GM18520 (cell line): ENCODE data around the gene SLC6A9.

ENCODE experiments used
- ATAC-seq: cut with Tn5 transposase; IDR thresholded peaks from one replicate; pipeline ENCODE4 v1.9.1; 2021; ENCODE audit not compliant: unreplicated experiment

Gene SLC6A9

DNA sequence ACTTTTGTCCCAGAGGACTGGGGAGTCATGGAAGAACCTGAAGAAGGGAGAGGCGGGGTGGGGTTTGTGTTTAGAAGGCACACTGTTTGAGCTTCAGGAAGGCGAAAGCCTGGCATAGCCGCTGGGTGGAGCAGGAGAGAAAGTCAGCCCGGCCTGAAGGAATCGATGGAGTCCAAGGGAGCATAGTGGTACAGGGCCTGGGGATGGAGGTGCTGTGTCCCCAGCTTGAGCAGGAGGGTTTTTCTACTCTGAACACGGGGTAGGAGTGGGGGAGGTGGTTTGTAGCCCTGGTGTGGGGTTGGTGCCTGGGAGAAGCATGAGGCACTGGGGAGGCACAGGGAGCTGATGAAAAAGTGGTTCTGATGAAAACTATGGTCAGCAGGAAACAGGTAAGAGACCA, 44.5 kb downstream of the SLC6A9 start:
- ATAC-seq, result no peak

DNA sequence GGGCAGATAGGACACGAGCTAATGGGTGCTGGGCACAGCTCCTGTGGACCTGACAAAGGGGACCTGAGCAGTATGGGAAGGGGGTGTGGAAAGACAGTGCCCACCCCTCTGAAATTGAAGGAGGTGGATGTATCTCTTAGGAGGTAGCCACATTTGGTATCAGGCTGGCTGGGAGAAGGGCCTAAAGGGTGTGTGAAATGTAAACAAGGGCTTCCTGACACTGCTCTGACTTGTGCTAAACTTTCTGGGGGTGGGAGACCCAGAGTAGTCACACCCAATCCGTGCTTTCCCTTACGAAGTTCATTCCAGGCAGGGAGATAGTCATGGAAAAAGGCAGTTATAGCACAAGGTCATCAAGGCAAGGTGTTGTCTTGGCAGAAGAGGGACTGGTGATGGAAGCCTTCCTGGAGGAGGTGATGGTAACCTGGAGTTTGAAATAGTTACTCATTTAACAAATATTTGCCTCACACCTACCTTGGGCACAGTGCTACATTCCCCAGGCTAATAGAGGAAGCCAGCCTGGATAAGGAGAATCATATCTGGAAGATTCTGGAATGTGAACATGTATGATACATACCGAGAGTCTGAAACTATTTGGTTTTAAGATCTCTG, 45.2 kb downstream of the SLC6A9 start:
- ATAC-seq, result no peak

DNA sequence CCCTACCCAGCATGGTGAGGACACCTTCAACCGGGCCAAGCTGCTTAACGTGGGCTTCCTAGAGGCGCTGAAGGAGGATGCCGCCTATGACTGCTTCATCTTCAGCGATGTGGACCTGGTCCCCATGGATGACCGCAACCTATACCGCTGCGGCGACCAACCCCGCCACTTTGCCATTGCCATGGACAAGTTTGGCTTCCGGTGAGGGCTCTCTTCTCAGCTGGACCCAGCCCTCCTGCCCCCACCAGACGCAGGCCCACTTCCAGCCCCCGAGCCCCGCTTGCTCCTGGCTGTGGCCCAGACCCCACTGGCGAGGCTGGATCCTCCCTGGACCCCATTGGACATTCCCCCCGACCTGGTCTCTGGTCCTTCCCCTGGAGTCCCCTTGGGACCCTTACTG, 46.4 kb downstream of the SLC6A9 start:
- no peak for ATAC-seq

DNA sequence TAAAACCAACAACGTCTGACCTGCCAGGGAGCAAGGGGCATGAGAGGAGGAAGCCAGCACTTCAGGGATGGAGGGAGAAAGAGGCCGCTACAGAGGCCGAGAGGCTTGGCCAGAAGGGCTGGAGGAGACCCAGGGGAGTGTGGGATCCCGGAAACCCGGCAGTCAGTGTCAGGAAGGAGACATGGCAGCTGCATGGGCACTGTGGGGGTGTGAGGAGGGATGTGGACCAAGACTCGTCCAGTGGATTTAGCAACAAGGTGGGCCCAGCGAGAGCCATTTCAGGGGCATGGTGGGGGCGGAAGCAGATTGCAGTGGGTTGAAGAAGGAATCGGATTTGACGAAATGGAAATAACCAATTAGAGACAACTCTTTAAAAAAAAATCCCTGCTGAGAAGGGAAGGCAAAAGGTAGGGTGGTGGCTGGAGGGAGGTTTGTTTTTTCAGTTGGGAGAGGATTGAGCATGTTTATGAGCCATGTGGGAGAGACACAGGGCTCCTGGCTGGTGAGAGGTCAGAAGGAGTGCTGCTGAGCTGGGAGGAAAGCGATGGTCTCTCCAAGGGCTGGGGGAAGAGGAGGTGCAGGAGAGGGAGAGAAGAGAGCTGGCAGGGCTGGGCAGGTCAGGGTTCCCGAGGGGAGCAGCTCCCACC, 47.9 kb downstream of the SLC6A9 start:
- ATAC-seq, result no peak

DNA sequence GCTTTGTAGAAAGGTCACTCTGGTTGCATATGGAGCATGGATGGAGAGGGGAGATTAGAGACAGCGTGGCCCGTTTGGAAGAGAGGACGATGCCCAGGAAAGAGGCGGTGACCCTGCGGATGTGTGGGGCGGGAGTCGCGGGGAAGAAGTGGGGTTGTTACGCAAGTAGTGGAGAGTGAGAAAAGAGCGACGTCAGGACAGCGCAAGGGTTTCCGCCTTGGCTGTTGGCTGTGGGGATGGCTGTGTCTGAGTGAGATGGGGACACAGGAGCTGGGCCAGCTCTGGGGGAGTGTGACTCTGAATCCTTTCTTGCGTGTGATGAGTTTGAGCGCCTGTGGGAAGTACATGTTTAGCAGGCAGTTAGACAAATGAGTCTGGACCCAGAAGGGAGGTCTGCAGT, 48.5 kb downstream of the SLC6A9 start:
- ATAC-seq, result no peak

DNA sequence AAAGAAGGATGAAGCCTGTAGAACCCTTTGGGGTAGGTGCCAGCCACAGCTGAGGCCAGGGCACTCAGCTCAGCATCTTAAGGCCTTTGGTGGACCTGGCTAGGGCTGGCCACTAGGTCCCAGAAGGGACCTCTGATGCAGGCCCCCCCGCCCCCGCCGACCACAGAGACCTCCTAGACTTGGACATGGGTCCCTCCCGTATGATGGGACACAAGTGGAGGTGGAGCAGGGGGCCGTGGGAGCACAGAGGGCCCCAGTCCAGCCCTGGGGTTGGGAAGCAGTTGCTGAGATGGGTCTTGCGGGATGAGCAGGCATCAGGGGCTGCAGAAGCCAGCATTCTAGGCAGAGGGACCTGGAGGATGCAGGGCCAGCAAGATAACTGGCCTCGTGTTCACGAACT, 49.0 kb downstream of the SLC6A9 start:
- ATAC-seq, result no peak

DNA sequence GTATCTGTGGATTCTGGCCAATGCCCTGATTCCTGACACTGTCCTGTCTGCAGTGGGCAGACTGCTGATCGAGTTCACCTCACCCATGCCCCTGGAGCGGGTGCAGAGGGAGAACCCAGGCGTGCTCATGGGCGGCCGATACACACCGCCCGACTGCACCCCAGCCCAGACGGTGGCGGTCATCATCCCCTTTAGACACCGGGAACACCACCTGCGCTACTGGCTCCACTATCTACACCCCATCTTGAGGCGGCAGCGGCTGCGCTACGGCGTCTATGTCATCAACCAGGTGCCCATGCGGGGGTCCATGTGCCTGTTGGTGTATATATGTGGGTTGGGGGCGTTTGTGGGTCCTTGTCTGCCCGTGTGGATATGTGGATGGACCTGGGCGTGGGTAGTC, 49.6 kb downstream of the SLC6A9 start:
- ATAC-seq, result no peak

DNA sequence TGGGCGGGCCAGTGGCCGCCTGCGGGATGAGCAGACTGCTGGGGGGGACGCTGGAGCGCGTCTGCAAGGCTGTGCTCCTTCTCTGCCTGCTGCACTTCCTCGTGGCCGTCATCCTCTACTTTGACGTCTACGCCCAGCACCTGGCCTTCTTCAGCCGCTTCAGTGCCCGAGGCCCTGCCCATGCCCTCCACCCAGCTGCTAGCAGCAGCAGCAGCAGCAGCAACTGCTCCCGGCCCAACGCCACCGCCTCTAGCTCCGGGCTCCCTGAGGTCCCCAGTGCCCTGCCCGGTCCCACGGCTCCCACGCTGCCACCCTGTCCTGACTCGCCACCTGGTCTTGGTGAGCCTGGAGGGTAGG, 50.1 kb downstream of the SLC6A9 start:
- no peak for ATAC-seq

DNA sequence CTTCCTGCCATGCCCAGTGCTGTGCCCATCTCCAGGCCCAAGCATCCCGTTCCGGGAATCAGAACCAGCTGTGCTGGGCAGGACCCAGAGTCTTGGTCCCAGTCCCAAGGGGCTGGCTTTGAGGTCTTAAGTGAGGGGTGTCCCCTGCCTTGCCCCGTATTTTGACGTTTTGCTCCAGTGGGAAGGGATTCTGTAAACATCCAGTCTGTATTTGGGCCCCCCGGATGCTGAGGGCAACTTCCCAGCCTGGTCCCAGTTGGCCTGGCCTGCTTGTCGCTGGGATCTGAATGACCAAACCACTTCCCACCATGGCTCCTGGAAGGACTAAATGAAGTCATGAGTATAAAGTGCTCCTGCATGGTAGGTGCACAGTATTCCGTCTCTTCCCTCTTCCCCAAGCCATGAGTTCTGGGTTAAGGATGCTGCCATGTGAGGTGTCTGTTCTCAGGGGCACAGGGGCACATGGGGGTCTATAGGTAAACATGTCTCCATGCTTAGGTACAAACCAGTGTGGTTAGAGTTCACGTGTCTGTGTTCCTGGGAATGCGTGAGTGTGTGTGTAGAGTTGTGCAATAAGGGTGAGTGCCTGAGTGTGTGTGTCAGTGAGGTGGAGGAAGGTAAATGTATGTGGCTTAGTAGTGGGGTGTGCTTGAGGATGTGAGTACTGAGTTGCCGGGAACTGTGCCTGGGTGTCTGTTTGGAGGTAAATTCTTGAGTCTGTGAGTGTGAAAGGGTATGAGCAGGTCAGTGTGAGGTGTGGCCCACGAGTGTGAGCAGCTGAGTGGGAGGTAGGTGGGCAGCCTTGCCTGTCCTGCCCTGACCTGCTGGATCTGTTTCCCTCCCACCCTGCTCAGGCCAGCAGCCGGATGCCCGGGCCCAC, 50.8 kb downstream of the SLC6A9 start:
- ATAC-seq, result no peak

DNA sequence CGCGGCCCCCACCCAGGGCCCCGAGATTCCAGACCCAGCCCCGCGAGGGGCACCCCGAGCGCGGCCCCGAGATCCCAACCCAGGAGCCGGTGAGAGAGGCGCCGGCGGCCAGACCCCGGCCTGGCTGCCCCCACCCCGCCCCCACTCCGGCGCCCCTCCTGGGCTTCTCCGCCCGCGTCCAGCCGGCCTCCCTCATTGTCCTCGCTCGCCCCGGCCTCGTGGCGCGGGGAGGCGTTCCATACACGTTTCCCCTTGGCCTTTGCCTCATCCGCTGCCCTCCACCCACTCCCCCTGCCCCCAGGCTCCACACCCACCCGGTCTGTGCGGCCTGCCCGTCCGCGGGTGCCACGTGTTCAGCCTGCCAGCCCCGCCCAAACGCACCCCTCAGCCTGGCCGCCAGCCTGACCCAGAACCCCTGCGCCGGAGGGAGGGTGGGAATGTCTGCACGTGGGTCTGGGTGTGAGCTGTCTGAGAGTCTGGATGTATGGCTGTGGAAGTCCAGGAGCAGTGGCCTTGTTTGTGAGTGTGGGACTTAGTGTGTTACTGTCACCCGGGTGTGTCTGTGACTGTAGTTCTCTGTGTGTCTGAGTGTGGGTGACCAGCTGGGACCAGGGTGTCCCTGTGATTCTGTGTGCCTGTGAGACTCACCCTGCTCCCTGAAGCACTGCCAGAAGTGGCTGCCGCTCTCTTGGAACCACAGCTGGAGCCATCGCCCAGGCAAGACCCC, 51.6 kb downstream of the SLC6A9 start:
- no peak for ATAC-seq

DNA sequence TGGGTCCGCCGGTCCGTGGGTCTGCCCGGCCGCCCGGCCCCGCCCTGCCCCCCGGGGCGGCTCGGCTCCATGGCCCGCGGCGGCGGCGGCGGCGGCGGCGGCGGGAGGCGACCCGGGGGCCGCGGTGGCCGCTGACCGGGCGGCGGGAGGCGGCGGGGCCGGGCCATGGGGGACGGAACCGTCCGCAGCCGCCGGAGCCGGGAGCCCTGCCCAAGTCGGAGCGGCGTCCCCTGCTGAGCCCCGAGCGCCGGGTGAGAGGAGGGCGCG, 52.1 kb downstream of the SLC6A9 start:
- no peak for ATAC-seq

DNA sequence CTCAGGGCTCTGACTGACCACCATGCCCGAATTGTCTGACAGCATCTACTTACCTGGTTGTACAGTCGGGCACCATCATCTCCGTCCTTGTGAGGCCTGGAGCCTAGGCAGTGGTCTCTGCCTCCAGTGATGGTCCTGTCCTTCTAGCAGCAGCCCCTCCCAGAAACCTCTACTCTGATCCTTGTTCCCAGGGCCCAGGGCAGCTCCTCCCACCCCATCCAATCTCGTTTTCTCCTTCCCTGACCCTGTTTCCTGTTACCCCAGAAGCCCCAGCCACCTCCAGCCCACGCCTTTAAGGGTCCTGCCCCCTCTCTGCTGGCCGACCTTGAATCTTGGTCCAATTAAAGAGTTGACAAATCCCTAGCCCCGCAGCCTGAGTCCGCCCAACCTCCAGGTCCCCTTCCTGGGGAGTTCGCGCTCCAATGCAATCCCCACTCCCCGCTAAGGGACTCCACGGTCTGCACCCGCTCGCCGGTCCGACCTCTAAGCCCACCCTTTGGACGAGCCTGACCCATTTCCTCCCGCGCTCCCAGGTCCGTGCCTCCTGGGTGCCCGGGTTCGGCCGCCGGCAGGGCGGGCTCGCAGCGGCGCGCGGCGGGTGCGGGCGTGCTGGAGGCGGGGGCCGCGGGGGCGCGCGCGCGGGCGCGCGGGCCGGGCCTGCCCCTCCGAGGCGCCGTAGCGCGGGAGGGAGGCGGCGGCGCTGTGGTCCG, 52.6 kb downstream of the SLC6A9 start, which contains the start of gene B4GALT2:
B4GALT2 (plus strand) TSS at position 660 of the 710 bp plus-strand sequence. CDS start 1,951 bp downstream, outside the sequence.
- no peak for ATAC-seq

DNA sequence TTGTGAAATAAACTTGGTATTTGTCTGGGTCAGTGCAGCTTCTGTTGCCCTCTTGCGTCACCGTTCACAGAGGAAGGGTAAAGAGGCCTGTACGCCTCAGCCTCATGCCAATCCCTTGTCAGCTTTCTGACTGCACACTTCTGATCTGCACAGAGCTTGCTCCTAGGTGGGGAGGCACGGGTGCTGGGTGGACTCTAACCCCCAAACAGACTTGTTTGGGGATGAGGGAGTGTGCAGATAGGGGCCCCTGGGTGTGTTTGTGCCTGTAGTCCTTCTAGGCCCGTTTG, 53.1 kb downstream of the SLC6A9 start:
- no peak for ATAC-seq

DNA sequence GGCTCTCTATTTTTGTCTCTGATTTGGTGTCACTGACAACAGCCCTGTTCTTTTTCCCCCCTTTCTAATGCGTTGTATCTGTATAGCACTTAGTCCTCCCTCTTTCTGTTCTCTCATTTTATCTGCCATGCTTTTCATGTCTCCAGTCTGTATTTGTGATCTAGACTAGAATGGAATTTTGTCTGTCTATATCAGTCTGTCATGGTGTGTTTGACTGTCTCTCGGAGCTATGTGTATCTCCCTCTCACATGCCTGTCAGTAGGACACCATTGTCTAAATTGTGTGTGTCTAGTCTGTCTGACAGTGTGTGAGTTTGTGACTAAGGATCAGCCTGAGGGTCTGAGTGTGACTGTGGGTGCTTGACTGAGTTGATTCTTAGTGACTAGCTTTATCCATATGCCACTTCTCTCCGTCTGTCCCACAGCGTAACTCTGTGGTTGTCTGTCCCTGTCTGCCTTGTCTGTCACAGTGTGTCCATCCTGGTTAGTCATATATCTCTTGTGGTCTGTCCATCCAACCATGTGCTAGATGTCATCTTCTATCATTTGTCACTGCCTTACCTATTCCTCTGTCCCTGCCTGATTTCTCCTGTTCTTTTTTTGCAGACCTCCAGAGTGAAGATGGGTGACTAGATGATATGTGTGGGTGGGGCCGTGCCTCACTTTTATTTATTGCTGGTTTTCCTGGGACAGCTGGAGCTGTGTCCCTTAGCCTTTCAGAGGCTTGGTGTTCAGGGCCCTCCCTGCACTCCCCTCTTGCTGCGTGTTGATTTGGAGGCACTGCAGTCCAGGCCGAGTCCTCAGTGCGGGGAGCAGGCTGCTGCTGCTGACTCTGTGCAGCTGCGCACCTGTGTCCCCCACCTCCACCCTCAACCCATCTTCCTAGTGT, 53.6 kb downstream of the SLC6A9 start:
- ATAC-seq, result no peak

DNA sequence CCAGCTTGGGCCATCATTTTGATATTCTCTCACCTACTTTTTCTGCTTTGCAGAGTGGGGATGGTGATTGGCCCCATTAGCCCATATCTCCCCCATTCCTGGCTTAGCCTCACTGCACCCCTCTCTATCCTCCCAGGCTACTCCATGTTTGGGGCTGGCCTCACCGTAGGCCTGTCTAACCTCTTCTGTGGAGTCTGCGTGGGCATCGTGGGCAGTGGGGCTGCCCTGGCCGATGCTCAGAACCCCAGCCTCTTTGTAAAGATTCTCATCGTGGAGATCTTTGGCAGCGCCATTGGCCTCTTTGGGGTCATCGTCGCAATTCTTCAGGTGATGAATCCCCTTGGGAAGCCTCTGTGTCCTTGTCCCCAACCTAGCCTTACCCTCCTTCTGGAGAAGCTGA, 54.4 kb downstream of the SLC6A9 start:
- ATAC-seq, result no peak

DNA sequence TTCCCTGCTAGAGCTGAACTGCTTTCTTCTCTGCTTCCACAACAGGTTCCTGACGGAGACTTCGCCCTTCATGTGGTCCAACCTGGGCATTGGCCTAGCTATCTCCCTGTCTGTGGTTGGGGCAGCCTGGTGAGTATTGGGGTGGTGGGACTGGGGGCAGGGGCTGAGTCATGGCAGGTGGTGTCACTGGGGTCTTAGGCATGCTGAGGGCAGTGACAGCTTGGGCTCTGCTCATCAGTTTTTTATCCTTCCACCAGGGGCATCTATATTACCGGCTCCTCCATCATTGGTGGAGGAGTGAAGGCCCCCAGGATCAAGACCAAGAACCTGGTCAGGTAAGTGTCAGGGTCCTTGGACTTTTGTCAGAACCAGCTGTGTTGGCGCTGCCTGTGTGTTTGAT, 55.2 kb downstream of the SLC6A9 start:
- no peak for ATAC-seq

DNA sequence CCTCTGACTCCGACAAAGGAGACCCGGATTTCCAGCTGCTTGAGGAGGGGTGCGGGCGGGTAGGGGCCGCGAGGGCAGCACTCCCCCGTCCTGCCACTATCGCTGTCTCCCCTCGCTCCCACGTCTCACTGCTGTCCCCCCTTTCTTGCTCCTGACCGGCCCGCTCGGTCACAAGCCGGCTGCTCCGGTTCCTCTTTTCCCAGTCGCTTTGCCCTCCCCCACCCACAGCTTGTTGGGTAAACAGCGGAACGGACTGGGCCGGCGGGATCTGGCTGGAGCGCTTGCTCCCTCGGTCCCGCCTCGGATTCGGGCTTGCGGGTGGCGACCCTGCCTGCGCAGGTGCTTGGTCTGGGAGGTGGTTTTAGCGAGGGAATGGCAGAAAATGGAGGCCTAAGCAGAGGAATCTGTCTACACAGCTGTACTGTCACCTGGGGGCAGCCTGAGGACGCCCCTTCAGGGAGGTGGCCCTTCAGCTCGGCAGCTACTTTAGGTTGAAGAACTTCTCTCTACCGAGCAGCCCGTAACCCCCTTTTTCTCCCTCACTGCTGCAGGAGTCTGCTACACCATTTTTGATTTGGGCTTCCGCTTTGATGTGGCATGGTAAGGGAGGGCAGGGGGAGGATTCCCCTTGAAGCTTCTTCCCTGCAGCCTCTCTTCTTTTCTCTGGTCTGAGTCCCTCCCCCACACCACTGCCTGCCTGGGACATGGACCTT, 55.9 kb downstream of the SLC6A9 start:
- ATAC-seq, result no peak

DNA sequence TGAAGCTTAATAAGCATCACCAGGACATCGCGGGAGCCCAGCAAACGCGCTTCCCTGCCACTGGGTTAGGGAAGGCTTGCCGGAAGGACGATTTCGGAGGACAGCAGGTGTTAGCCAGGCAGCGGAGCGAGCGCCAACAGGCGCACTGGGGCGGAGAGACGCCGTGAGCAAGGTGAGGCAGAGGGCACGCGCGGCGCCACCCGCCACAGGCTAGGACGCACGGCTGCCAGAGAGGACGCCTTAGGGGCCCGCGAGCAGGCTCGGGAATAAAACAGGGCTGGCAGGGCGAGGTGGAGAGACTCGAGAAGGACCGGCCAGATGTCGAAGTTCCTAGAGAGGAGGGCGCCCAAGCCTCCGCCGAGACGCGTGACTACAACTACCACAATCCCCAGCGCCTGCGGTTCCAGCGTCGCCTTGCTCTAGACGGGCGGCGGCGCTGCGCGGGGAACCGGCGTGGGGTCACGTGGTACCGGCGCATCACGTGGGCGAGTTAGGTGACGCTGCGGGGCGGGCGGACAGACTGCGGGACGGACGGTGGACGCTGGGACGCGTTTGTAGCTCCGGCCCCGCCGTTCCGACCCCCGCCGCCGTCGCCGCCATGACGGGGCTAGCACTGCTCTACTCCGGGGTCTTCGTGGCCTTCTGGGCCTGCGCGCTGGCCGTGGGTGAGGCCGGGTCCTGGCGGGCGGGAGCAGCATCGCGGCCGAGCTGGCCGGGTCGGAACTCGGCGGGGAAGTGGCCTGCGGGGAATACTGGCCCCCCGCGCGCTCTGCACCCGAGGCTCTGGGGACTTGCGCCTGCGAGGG, 56.6 kb downstream of the SLC6A9 start, which contains the start of gene ATP6V0B:
ATP6V0B (plus strand) TSS at position 518 of the 806 bp plus-strand sequence; CDS start at position 599, 81 bp downstream.
- ATAC-seq, result peak; percentile 63

DNA sequence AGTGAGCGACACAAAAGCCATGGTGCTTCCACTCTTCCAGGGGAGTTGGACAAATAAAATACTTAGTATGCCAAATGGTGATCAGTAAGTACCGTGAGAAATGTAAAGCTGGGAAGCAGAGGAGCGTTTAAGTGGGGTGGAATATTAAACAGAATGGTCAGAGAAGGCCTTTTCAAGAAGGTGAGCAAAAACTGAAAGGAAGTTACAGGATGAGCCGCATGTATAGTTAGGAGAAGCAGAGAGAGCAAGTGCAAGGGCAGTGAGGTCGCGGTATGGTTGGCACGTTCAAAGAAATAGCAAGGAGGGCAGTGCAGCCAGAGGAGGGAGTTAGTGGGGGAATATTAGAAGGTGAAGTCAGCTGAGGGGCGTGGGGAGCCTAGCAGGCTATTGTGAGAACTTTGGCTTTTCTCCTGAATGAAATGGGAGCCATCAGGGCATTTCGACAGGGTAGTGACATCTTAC, 57.2 kb downstream of the SLC6A9 start:
- no peak for ATAC-seq
